Measurements from ENCODE around the gene POU4F3.

POU4F3 gene

DNA sequence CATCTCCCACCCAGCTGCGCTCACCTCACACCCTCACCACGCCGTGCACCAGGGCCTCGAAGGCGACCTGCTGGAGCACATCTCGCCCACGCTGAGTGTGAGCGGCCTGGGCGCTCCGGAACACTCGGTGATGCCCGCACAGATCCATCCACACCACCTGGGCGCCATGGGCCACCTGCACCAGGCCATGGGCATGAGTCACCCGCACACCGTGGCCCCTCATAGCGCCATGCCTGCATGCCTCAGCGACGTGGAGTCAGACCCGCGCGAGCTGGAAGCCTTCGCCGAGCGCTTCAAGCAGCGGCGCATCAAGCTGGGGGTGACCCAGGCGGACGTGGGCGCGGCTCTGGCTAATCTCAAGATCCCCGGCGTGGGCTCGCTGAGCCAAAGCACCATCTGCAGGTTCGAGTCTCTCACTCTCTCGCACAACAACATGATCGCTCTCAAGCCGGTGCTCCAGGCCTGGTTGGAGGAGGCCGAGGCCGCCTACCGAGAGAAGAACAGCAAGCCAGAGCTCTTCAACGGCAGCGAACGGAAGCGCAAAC lies 1.1 kb downstream of the POU4F3 start:
- DNase-seq (ENCODE audit: low read depth in 1 of 2, low spot score in 1 of 2) = no peak

DNA sequence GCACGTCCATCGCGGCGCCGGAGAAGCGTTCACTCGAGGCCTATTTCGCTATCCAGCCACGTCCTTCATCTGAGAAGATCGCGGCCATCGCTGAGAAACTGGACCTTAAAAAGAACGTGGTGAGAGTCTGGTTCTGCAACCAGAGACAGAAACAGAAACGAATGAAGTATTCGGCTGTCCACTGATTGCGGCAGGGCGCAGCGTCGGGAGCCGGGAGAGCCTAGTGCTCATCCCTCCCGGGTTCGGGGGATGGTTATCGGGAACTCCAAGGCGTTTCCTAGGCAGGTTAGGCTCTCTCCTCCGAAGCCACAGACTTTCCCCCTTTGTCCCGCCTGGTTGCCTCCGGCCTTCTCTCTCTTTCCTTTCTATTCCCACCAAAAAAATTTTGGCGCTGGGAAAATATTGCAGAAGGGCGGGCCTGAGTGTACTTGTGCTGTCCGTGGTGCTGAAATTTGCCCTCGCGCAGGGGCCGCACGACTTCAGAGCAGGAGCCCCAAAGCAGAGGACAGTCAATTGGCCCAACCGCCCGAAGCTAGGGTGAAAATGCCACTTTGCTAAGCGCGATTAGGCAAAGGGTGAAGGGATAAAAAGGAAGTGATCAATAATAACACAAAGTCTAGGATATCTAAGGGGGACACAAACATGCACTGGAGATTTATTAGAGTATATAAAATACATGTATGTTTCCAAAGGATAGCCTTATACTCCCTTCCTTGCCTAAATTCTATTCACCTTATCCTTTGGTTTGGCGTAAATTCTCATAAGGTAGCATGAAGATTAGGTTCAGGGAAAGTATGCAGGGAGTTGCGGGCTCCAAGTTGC lies 1.8 kb downstream of the POU4F3 start:
- DNase-seq (ENCODE audit: low read depth in 1 of 2, low spot score in 1 of 2) = no peak

DNA sequence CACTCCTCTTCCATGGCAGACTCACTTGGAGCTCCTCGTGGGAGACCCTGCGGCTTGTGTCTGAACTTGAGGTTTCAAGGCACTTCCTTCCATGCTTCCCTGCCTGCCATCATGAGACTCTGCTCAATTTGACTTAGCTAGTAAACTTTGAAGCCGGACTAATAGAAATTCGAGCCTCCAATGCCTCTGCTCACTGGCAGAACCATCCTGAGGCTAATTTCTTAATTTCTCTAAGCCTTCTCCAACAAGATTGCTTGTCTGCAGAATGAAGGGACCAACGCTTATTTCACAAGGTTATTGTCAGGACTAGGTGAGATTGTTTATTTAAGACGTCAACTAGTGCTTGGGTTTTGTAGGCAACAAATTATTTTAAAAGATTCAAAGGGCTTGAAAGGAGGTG lies 3.2 kb downstream of the POU4F3 start:
- DNase-seq (ENCODE audit: low read depth in 1 of 2, low spot score in 1 of 2) = no peak

DNA sequence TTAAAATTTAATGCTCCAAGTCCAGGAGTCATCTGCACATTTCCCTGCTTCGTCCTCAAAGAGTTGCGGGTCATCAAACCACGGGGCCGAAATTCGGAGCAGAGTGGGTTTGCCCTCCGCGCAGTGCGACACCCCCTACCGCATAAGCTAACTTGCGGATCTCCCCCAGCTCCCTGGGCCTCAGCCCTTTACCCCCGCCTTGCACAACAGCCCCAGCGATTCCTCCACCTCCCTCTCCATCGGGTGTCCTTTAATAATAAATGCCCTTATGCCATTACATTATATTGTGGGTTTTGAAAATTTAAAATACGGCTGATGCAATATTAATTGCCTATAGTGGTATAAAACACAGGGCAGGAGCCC lies 3.9 kb downstream of the POU4F3 start:
- DNase-seq (ENCODE audit: low read depth in 1 of 2, low spot score in 1 of 2) = no peak

DNA sequence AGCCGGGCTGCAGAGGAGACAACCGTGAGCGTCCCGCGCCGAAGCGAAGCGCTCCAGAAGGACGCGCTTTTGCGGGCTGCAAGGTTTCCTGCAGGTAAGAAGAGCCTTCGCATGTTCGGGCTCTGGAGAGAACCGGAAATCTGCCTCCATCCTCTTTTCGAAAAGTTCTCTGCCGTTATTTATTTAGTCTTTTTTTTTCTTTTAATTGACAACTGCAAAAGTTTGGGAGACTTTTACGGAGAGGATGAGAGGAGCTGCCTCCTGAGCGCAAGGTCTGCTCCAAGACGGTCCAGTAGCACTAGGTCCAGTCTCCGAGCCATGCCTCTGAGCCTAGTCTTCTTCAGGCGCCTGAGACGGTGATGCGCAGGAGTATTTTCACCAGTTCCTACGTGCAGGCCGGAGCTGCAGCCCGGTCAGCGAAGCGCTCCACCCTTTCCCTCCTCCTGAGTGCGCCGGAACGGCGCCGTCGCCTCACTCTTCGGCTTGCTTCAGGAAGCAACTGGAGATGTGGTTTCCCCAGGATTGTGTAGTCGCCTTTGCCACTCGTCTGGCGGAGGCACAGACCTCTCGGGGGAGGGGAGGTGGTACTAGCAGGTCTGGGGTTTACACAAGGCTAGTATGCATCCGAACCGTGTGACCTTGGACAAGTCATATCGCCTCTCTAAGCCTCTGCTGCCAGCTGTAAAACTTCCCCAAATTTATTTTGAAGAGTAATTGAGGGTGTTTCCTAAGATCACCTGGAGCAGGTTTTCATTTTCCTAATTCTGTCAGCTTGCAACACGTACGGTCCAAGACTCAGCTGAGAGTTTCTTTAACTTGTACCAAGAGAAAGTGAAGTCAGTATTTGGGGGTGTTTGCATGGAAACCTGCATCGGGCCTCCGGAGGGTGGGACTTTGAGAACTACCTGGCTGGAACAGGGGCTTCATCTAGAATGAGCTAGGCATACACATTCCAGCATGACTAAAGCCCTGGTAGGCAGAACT lies 4.5 kb downstream of the POU4F3 start:
- no peak for DNase-seq (ENCODE audit: low read depth in 1 of 2, low spot score in 1 of 2)

DNA sequence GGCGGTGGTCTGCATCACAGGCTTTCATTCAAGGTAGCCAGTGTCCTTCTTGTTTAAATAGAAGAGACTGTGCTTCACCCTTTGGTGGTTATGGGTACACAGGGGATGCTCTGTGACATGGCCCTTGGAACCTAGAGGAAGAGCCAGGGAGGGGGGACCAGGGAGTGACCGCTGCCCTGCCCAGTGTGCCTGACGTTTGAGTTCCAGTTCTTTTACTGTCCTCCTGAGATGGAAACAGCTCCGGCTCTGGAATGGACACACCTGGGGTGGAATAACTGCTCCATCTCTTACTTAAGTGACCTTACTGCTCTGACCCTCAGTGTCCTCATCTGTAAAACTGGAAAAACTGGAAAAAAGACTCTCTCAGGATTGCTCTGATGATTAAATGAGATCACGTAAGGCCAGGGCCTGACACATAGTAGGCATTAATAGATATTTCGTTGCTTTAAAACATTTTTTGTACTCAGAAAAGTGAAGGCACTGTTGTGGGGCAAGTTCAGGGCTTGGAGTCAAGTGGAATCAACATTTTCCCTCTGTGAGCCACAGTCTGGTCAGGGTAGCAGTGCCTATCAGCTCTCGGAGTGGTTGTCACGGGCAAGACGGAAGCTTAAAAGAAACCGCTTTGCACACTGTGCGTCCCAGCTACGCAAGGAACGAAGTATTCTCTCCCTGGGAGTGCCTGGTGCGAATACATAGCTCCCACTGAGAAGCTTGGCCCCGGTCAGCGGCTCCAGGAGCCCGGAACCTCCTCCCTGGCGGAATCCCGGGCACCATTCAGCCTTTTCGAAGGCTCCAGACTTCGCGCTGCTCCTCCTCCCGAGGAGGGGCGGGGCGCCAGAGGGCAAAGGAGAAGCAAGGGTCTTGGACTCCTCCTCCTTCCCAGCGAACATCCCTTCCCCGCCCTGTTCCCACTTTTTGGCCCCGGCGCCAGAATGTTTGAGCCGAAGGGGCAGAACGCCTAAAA lies 5.8 kb downstream of the POU4F3 start:
- no peak for DNase-seq (ENCODE audit: low read depth in 1 of 2, low spot score in 1 of 2)

DNA sequence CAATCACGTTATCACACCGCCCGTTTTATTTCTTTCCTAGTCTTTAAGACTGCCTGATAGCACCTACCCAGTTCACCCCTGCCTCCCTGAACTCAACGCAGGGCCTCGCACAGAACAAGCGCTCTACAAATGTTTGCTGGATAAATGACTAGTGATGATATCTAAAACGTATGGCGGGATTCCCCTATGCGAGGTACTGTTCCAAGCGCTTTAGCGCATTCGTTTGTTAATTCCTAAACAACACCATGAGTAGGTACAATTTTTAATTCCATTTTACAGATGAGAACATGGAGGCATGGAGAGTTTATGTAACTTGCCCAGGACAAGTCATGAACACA lies 6.6 kb downstream of the POU4F3 start:
- no peak for DNase-seq (ENCODE audit: low read depth in 1 of 2, low spot score in 1 of 2)

DNA sequence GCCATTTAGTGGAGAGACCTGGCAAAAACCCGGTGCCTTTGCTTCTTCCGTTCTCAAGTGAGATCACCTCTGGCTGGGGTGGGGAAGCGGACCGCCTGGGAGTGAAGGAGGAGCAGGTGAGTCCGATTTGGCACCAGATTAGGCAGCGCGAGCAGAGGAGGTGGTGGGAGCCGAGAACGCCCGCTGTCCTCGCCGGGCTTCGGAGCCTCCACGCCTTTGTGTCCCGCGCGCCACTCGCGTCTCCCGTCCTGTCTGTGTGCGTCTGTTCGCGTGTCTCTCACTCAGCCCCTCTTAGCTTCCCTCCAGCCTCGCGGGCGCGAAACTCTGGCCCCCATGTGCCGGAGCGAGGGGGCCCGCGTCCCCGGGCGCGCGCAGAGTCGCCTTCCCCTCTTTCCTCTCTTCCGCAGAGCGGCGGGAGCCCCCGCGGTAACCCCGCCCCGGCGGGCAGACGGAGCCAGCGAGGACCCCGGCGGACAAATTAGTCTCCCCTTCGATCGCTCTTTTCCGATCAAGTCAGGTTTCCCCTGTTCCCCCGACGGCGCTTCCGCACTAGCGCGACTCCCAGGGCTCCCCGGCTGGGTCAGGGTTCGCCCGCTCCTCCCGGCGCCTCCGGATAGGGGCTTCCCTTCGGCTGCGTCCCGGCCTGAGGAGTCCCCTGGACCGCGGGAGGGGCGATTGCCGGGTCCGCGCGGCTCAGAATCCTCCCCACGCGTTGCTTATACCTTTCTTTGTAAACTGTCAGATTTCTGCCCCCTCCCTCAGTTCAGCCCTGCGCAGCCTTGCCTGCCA lies 7.1 kb downstream of the POU4F3 start:
- no peak for DNase-seq (ENCODE audit: low read depth in 1 of 2, low spot score in 1 of 2)

DNA sequence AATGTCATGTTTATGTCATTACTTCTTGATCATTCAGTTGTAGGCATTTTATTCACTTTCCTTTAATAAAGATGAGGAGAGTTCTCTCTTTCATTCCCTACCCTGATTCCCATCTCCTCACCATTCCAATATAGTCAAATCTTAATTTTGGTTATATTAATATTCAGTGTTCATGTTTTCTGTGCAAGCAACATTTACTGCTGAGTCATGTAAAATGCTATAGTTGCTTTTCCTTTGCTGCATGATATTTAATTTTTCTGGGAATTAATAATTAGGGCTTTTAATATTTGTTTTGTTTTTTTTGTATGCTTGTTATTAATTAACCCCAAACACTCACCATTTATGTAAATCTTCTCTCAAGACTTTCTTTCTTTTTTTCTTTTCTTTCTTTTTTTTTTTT lies 18.5 kb downstream of the POU4F3 start:
- DNase-seq (ENCODE audit: low read depth in 1 of 2, low spot score in 1 of 2) = no peak

DNA sequence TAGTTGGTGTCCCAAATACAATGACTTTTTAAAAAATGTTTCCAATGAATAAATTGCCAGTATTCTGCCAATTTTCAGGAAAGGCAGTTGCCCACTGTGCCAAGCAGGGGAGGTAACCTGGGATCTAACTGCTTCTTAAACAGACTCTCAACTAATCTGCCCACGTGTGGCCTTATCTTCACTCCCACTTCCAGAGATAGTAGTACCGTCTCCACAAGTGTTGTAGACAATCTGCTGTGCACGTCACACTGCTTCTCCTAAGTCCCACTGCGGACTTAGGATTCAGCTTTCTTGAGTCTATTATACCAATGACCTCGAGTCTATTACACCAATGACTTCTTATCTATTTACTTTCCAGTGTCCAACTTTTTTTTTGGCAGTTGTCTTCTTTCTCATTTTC lies 21.2 kb downstream of the POU4F3 start:
- no peak for DNase-seq (ENCODE audit: low read depth in 1 of 2, low spot score in 1 of 2)

DNA sequence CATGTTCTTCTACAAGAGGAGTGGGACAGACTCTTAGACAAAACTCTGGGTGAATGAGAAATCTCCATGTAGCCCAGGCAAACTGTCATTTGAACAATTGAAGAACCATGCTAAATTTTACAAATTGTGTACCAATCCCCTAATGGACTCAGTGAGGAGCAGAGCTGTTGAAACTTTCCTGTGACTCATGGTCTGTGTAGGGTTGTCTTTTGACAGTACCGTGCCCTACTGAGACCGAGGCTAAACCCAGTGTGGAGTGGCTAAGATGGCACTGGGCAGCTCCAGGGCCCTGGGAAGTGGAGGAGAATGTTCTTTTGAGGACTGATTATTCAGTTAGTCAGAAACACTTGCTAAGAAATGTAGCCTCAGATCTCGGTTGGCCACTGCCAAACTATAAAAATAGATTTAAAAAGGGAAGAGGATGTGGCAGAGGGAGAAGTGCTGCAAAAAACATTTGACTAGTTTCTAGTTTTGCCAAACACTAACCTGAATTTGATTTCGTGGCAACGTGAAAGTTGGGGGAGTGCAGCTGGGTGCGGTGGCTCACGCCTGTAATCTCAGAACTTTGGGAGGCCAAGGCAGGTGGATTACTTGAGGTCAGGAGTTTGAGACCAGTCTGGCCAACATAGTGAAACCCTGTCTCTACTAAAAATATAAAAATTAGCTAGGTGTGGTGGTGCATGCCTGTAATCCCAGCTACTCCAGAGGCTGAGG lies 24.7 kb downstream of the POU4F3 start:
- no peak for DNase-seq (ENCODE audit: low read depth in 1 of 2, low spot score in 1 of 2)

DNA sequence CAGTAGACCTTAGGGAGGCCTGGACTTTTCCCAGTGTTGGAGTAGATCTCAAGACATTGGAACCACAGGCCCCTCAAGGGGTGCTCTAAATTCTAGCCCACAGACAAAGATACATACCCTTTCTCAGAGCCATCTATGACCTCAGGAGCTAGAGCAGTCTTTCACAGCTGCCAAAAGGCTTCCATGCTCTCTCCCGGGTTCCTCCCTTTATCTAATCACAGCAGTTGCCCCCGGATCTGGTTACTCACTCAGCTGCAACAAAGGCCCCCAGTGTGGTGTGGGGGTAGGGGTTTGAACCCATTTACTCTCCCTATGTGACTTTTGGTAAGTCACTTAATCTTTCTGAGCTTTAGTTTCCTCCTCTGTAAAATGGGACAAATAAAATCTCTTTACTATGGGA lies 27.0 kb downstream of the POU4F3 start:
- no peak for DNase-seq (ENCODE audit: low read depth in 1 of 2, low spot score in 1 of 2)

DNA sequence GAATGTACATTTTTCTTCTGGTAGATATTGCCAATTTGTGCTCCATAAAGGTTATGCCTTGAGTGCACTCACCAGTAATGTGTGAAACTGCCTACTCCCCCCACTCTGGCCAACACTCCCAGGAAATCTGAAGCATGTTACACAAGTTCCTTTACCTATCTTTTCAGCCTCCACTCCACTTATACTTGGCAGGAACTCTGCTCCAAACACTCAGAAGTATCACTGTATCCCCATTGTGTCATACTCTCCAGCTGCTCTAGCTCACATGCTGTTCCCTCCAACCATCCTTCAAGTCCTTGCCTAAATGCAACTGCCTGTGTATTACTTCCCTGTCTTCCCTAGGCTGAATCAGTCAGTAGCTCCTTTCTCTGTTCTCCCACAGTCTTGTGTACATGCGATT lies 28.3 kb downstream of the POU4F3 start:
- no peak for DNase-seq (ENCODE audit: low read depth in 1 of 2, low spot score in 1 of 2)

DNA sequence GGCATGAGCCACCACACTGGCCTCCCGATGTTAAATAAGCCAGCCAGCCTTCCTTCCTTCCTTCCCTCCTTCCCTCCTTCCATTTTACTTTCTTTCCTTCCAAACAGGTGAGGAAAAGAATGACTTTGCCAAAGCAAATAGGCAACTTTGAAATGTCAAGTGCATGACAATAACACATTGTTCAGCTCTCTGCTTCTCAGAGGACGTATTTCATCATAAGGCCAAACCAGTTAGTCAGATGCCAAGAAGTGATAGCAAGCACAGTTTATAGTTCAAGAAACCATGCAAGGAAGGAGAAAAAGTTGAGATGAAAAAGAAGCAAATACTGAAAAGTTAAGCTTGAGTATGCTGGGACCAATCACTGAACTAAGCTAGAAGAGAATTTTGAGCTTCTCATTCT lies 29.5 kb downstream of the POU4F3 start:
- no peak for DNase-seq (ENCODE audit: low read depth in 1 of 2, low spot score in 1 of 2)

DNA sequence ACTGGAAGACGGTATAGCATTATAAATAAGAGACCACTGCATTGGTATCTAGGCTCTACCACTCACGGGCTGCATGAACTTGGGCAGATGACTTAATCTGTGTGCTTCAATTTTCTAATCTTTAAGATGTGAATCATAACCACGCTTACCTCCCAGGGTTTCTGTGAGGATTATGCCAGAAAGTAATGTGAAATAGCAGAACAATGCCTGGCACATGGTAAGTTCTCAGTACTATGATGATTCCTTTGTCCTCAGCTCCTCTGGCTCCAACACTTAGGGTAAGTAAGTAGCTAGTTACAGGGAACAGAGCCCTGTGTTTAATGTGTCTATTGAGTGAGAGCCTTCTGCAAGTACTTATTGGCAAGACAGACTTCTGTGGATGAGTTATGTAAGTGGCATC lies 31.1 kb downstream of the POU4F3 start:
- DNase-seq (ENCODE audit: low read depth in 1 of 2, low spot score in 1 of 2) = no peak

DNA sequence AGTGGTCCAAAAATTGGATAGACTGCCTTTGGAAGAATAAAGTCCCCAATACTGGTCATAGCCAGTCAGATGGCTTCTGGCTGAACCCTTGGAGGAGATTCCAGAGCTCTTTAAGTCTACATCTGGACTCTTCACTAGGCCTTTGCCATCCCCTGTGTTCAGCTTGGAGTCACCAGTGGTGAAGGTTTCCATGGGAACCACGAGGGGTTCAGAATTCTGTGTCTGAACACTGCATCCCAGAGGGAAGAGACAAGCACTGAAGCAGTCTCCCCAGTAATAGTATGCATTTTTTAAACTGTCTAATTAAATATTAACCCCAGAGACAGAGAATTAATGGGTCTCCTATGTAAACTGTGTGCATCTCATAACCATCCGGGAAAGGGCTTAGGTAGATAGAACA lies 38.2 kb downstream of the POU4F3 start:
- no peak for DNase-seq (ENCODE audit: low read depth in 1 of 2, low spot score in 1 of 2)

DNA sequence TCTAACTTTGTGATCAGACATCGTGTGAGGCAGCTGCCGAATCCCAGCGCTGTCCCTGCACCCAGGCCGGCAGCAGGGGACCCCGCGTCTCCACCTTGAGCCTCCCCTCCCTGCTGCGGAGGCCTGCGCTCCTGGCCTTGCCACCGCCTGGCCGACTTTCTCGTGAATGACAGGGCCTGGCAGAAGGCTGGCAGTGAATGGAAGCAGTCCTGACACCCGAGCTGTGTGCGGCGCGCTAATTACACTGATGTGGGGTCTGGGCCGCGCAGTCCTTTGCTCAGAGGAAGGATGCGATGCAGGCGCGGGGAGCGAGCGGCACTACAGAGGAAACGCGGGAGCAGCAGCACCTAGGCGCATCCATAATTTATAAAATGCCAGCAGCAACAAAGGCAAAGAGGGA lies 40.3 kb downstream of the POU4F3 start:
- DNase-seq (ENCODE audit: low read depth in 1 of 2, low spot score in 1 of 2) = no peak

DNA sequence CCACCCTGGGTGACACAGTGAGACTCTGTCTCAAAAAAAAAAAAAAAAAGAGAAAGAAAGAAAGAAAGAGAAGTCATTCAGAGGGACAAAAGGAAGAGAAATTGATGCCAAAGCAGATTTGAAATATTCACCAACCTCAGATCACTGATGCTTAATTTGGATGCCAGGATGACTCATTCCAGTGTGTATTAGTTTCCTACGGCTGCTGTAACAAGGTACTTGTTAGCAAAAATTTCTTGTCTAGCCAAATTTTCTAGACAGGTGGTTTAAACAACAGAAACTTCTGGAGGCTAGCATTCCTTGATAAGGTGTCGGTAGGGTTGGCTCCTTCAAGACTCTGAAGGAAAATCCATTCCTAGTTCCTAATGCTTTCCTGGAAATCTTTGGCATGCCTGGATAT lies 42.1 kb downstream of the POU4F3 start:
- DNase-seq (ENCODE audit: low read depth in 1 of 2, low spot score in 1 of 2) = no peak

DNA sequence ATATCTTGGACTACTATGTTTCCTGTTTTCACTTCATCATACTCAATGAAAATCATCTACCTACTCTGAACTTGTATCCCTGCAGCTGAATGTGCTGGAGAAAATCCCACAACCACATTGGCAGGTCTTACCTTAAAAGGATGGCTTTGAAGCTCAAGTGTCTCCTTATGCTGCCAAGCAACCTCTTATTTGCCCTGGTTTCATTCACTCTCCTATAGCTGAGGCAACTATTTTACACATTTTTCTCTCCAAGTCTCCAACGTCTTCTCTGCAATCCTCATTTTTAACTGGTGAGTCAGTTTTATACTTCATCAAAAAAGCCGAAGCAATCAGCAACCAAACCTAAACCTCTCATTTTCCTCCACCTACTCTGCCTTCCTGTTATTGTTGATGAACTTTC lies 49.7 kb downstream of the POU4F3 start:
- DNase-seq (ENCODE audit: low read depth in 1 of 2, low spot score in 1 of 2) = no peak

DNA sequence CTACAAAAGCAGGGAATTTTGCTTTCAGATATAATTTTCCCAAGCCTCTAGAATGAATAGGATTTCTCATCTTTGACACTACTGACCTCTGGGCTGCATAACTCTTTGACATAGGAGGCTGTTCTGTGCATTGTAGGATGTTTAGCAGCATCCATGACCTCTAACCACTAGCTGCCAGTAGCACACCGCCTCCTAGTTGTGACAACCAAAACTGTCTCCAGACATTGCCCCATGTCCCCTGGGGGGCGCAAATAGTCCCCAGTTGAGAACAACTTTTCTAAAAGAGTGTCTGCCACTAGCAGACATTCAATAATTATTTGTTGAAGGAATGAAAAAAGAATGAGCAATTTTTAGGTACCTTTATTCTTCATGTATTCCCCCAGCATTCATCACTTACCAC lies 51.8 kb downstream of the POU4F3 start:
- DNase-seq (ENCODE audit: low read depth in 1 of 2, low spot score in 1 of 2) = no peak

Measured in activated CD4-positive, alpha-beta T cell treated with anti-CD3 and anti-CD28 coated beads, Interleukin-2, amount 50 U/mL, for 24 hours (primary cell).